GM19351 (cell line): ENCODE measurements around the gene MYH6.
"Not testable (repeated sequence)": the region's sequence is repeated elsewhere in the genome, so short reads cannot be mapped to it uniquely, and the experiment has no call there.

Experiments
- ATAC-seq: cut with Tn5 transposase; IDR thresholded peaks from one replicate; pipeline ENCODE4 v1.9.1; 2021; ENCODE audit warnings: mild to moderate bottlenecking, moderate library complexity; ENCODE audit not compliant: unreplicated experiment

The MYH6 gene

GRCh38 chr14:23436327-23437132 is 28.5 kb upstream of the MYH6 start:
- ATAC-seq = no peak

DNA sequence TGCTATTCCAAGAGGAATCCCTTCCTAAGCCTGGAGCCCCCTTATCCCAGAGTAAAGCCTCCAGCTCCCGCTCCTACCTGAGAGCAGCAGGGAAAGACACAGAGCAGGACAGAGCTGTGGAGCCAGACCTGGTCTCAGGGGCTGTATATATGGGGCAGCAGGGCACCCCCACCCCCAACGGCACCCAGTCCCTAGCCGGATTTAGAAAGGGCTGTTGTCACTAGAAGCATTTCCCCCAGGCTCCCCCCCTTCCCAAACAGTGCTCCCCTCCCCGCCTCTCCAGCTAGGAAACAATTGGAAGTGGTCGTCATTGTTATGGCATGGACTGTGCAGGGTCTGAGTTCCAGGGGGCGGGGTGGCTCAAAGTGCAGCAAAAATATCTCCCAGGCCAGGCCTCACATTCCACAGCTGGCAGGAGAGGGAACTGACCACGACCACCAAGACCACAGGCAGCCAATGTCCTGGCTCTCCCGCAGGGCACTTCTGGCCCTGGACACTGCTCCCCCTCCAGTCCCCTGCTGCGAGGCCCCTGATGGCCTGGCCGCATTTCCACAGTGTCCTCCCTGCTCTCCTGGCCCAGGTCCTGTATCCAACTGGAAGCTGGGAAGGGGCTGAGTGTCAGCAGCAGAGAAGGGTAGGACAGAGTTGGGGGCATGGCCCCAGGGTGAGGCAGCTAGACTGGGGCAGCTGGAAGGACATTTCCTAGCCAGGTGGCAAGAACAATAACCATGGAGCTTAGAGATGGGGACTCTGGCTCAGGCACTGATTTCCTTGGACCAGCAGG is 27.7 kb upstream of the MYH6 start, which contains the start of gene MYH7:
Gene MYH7, minus strand, starts transcription at position 118 of the 784 bp plus-strand sequence. CDS start 1,928 bp downstream, outside the sequence.
- no peak for ATAC-seq

- ATAC-seq = no peak
Observed at GRCh38 chr14:23434488-23435222, 26.6 kb upstream of the MYH6 start.

DNA sequence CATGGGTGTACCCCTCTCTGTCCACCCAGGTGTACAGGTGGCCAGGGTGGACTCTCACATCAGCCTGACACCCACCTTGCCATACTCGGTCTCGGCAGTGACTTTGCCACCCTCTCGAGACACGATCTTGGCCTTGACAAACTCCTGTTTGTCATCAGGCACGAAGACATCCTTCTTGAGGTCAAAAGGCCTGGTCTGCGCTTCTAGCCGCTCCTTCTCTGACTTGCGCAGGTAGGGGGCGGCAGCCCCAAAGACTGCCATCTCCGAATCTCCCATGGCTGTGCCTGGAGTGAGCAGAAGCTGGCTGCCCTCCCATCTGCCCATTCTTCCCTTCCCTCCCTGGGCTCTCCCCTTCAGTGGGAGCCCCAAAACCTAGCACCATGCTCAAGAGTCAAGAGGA is 25.4 kb upstream of the MYH6 start:
- ATAC-seq = no peak

DNA sequence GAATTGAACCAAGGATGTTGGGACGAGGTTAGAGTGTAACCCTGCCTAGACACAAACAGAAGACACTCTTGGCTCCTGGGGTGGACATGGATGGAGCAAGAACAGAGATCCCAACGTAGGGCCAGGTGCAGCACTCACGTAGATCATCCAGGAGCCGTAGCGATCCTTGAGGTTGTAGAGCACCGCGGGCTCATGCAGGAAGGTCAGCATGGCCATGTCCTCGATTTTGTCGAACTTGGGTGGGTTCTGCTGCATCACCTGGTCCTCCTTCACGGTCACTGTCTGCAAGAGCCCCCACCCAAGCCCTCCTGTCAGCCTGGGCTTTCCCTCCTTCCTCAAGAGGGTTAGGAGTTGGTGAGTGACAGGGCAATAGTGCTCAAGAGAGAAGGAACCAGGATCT is 24.9 kb upstream of the MYH6 start:
- ATAC-seq = no peak

DNA sequence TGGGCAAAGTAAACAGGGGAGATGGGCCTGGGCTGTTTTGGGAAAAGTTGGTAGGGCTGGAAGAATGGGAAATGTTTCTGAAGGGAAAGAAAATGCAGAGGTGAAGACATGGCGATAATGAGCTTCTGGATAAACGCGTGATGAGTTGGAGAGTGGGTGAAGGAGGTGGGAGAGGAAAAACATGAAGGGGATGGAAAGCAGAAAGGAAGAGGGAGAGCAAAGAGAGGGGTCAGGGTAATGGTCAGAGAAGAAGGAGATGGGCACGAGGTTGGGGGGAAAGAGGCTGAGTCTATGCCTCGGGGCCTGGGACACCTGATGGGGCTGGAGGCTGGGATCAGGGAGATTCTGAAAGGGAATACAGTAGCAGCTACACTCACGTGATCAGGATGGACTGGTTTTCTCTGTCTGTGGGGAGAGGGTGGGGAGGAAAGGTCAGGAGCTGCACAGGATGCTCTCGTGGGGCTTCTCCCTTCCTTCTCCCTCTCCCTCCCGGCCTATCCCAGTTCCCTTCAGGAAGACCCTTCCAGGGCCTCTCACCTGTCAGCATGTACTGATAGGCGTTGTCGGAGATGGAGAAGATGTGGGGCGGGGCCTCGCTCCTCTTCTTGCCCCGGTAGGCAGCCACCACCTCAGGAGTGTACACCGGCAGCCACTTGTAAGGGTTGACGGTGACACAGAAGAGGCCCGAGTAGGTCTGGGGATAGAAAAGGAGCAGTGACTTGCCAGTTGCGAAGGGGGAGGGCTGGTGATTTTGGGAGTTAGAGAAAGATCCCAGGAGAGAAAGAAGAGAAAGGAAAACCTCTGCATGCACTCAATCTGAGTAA is 24.2 kb upstream of the MYH6 start:
- ATAC-seq = no peak

DNA sequence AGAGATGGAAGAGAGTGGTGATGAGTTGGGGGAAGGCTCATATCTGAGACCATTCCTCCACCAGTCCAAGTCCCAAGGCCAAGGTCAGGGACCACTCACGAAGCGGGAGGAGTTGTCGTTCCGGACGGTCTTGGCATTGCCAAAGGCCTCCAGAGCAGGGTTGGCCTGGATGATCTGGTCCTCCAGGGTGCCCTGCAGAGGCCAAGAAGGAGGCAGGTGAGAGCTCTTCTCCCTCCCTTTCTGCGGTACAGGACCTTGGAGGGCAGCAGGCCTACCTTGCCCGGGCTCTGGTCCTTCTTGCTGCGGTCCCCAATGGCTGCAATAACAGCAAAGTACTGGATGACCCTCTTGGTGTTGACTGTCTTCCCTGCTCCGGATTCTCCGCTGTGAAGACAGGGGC is 23.4 kb upstream of the MYH6 start:
- no peak for ATAC-seq

- ATAC-seq = no peak
Observed at GRCh38 chr14:23430723-23431085, 22.6 kb upstream of the MYH6 start.

DNA sequence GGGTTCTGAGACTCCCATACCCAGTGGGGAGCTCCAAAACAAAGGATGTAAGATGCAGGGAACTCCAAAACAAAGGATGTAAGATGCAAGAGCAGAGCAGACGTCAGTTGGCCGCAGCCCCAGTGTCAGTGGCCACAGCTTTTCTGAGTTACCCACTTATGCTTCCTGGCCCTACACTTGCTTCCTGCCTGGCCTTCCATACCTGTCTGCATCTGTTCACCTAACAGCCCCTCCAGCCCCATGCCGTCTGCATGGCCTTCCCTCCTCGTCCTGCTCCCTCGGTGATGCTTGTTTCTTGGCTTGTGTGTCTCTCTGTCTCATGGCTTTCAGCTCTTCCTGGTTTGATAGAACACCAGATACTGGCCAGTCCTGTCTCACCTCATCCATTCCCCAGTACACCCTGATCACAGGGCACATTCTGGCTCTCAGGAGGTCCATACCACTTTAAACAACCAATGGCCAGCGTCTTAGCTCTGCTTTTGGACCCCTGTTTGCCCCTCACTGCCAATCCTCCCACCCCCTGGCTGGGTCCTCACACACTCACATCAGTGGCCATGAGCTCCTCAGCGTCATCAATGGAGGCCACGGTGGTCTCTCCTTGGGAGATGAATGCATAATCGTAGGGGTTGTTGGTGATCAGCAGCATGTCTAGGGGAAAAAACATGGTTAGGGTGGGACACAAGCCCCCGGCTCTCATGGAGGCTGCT is 22.1 kb upstream of the MYH6 start:
- ATAC-seq = no peak

DNA sequence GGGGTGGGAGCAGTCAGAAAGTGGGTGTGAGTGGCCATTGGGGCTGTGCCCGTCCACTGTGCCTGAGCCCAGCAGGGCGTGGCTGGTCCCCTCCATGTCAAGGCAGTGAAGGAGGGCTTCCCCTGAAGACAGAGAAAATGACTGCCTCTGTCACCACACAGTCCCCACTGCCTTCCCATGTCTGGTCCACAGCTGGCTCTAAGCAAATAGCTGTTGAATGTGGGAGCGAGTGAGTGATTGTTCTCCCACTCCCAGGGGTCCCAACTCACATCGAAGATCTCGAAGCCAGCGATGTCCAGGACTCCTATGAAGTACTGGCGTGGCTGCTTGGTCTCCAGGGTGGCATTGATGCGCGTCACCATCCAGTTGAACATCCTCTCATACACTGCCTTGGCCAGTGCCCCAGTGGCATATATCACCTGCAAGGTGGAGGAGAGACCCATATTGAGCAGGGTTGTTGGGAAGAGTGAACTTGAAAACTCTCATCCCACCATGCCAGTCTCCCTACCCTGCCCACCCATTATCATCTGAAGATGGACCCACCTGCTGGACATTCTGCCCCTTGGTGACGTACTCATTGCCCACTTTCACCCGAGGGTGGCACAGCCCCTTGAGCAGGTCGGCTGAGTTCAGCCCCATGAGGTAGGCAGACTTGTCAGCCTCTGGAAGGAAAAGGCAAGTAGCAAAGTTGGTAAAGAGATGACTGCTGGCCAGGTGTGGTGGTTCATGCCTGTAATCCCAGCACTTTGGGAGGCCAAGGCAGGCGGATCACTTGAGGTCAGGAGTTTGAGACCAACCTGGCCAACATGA is 20.8 kb upstream of the MYH6 start:
- ATAC-seq = no peak

DNA sequence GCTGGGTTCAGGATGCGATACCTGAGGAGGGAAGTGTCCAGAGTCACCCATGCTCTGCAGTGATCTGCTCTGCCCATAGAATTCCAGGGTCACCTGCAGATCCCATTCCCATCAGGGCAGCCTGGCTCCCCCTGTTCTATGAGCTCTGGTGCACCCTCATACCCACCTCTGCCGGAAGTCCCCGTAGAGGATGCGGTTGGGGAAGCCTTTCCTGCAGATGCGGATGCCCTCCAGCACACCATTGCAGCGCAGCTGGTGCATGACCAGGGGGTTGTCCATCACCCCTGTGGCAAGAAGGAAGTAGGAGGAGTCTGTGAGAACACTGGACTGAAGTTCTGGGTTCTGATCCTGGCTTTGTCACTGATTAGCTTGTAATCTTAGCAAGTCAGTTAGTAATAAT is 17.7 kb upstream of the MYH6 start:
- ATAC-seq = not testable (repeated sequence)

DNA sequence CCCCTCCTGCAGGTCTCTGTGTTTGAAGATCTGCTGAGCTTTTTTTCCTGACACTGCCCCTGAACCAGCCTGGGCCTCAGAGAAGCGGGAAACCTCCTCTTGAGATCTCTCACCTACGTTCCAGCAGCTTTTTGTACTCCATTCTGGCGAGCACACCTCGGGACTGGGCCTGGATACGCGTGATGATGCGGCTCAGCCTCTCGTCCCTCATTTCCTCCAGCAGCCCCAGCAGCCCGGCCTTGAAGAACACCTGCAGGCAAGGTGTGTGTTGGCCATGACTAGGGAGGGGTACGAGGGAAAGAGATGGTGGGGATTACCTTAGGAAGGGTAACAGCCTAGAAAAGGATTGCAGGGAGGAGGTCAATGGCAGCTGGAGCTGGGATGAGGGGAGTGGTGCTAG is 17.1 kb upstream of the MYH6 start:
- no peak for ATAC-seq

DNA sequence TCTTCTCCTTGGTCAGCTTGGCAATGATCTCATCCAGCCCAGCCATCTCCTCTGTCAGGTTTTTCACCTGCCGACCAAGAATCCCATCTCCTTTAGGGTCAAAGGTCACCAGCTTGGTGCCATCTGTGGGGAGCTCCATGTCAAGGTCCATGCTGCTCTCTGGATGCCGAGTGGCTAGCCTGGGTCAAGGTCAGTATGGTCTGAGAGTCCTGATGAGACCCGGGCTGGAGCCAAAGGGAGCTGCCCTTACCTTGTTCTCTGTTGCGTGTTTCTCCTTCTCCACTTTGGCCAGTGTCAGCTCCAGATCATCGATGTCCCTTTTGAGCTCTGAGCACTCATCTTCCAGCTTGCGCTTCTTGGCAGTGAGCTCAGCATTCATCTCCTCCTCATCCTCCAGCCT is 15.6 kb upstream of the MYH6 start:
- ATAC-seq = no peak

- ATAC-seq = no peak
Observed at GRCh38 chr14:23421594-23421993, 13.5 kb upstream of the MYH6 start.

DNA sequence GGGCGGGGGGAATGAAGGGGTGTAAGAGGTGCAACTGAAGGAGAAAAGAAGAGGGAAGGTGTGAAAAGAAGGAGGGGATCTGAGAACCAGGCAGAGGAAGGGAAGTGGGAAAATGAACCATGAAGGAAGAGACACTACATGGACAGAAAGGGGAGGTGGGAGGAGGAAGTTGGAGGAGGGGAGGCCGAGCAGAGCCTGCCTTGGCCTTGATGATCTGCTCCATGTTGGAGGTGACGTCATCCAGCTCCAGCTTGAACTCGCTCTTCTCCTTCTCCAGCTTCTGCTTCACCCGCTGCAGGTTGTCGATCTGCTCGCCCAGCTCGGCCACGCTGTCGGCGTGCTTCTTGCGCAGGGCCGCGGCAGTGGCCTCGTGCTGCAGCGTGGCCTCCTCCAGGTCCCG is 11.6 kb upstream of the MYH6 start:
- not testable (repeated sequence) for ATAC-seq

DNA sequence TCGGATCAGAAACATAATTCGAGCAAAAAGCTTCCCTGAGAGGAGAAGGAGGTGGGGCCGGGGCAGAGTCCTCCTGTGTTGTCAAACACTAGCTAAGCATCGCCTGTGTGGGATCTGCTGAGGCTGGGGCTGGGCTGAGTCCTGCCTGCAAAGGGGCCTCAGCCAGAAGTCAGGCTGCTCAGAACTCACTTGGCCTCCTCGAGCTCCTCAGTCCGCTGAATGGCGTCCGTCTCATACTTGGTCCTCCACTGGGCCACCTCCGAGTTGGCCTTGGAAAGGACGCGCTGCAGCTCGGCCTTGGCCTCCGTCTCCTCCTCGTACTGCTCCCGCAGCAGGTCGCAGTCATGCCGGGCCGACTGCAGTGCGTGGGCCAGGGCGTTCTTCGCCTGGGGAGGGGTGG is 9.9 kb upstream of the MYH6 start:
- ATAC-seq = no peak

GRCh38 chr14:23417269-23417668 is 9.2 kb upstream of the MYH6 start:
- ATAC-seq = not testable (repeated sequence)

DNA sequence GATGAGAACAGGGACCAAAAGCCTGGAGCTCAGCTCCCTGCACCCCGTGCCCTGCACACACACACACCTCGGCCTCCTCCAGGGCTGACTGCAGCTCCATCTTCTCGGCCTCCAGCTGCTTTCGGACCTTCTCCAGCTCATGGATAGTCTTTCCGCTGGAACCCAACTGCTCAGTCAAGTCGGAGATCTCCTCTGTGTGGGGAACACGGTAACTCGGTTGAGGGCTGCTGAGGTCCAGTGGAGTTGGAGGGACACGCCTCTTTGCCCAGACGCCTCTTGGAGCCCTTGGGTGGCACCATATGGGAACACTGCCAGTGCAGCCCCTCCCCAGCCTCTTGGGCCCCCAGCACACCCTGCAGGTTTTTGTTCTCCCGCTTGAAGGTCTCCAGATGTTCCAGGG is 8.7 kb upstream of the MYH6 start:
- ATAC-seq = no peak
